ENCODE measurements around the gene FRMPD4. TPM values are rescaled to one million over a fixed set of nuclear protein-coding genes. Genes with fewer than 3 reads are reported as not detected.

Gene FRMPD4
- not detected for total RNA-seq
- not detected for total RNA-seq (2013)

DNA sequence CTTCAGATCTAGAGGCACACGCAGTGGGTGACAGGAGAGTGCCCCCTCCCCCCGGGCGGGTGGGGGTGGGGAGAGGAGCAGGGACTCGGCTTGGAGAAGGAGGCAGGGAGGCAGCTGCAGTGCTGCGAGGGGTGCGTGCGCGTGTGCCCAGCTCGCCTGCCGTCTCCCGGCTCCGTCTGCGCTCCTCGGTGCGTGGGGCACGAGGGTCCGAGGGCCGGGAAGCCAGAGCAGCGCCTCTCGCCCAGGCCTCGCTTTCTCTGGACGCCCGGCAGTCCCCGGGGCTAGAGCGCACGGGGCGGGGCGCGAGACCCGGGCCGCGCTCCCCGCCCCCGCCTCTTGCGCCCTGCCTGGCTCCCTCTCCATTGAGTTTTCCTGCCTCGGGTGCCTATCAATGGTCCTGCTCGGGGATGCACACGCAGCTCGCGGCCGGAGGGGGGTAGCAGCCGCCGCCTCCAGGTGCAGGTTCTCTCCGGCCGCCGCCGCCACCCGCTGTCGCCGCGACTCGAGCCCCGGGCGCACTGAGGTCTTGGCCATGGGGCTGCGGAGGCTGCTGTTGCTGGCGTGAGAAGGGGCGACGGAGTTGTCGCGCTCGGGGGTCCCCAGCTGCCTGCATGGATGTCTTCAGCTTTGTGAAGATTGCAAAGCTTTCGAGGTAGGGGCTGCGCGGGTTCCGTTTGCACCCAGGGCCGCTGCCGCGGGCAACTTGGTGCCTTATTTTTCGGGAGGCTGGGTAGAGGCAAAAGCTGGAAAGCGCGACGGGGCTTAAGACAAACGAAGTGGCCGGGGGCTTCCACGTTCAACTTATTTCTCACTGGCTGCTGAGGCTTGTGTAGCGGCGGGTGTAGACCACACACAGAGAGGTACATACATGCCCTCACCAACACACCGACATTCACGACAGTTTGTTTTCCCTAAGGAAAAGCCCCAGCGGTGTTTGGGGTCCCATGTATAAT lies at the start of gene FRMPD4:
Gene FRMPD4 (plus strand): TSS at position 113 of the 953 bp plus-strand sequence. CDS start 499 bp downstream, at position 612.
- Histone ChIP-seq H3K36me3 (ENCODE audit: control insufficient read depth, insufficient read depth, low read length) (no peaks in the 10 kb centered on the region), H3K27me3 (ENCODE audit: control insufficient read depth, insufficient read depth, low read length) (no peaks in the 10 kb centered on the region), H3K9me3 (ENCODE audit: control insufficient read depth, insufficient read depth, low read length) (no peaks in the 10 kb centered on the region), H3K27ac (ENCODE audit: low read length) (no peak within 1 kb of the TSS), H3K4me3 (ENCODE audit: low read length) (no peak within 1 kb of the TSS), H3K4me1 (ENCODE audit: control insufficient read depth, insufficient read depth, low read length) (no peaks in the 10 kb centered on the region)
- H3K27me3 Mint-ChIP-seq (ENCODE audit: low read depth in 2 of 2) = peaks cover 7% of the 10 kb centered on the region in 2 donors
- H3K36me3 Mint-ChIP-seq = no peaks in the 10 kb centered on the region
- H3K27ac Mint-ChIP-seq = no peak within 1 kb of the TSS
- DNase-seq = no peak
- no peaks in the 10 kb centered on the region for H3K4me1 Mint-ChIP-seq
- H3K9me3 Mint-ChIP-seq = no peaks in the 10 kb centered on the region
- no peak for ATAC-seq
- intact Hi-C loops (cut with micrococcal nuclease) = no loop called here
- TF ChIP-seq, protein P1, sequence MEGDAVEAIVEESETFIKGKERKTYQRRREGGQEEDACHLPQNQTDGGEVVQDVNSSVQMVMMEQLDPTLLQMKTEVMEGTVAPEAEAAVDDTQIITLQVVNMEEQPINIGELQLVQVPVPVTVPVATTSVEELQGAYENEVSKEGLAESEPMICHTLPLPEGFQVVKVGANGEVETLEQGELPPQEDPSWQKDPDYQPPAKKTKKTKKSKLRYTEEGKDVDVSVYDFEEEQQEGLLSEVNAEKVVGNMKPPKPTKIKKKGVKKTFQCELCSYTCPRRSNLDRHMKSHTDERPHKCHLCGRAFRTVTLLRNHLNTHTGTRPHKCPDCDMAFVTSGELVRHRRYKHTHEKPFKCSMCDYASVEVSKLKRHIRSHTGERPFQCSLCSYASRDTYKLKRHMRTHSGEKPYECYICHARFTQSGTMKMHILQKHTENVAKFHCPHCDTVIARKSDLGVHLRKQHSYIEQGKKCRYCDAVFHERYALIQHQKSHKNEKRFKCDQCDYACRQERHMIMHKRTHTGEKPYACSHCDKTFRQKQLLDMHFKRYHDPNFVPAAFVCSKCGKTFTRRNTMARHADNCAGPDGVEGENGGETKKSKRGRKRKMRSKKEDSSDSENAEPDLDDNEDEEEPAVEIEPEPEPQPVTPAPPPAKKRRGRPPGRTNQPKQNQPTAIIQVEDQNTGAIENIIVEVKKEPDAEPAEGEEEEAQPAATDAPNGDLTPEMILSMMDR (IDR thresholded peaks at IDR 0.05) = no peak
- 6% methylated on average over 76 of the region's 80 CpGs for WGBS (ENCODE audit: insufficient coverage)
- H3K4me3 Mint-ChIP-seq = no peak within 1 kb of the TSS

DNA sequence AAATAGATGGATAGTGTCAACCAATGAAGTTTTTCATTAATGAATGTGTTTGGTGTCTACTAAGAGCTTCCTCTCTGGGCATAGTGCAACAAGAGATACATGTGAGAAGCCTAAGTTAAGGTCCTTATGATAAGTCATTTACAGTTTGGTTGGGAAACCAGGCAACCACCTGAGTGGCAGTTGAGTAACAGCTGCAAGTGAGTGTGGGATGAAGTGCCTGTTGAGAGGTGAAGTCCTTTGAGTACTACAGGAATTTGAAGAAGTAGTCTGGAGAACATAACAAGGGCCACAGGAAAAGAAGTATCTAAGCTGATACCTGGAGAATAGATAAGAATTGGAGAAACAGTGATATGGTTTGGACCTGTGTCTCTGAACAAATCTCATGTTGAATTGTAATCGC lies 48.5 kb upstream of the FRMPD4 start:
- Histone ChIP-seq H3K4me3 (ENCODE audit: low read length) (no peak overlapping the region), H3K27me3 (ENCODE audit: control insufficient read depth, insufficient read depth, low read length) (no peaks in the 10 kb centered on the region), H3K9me3 (ENCODE audit: control insufficient read depth, insufficient read depth, low read length) (no peaks in the 10 kb centered on the region), H3K27ac (ENCODE audit: low read length) (no peak overlapping the region), H3K4me1 (ENCODE audit: control insufficient read depth, insufficient read depth, low read length) (no peaks in the 10 kb centered on the region), H3K36me3 (ENCODE audit: control insufficient read depth, insufficient read depth, low read length) (no peaks in the 10 kb centered on the region)
- DNase-seq (no peak), ATAC-seq (no peak)
- H3K27me3 Mint-ChIP-seq (ENCODE audit: low read depth in 2 of 2) = peaks cover 0 to 3% of the 10 kb centered on the region in 2 donors
- H3K36me3 Mint-ChIP-seq = no peaks in the 10 kb centered on the region
- no peak overlapping the region for H3K27ac Mint-ChIP-seq
- H3K4me3 Mint-ChIP-seq = no peak overlapping the region
- WGBS (ENCODE audit: insufficient coverage) = 83% methylated on average over 1 of the region's 1 CpG
- H3K4me1 Mint-ChIP-seq = no peaks in the 10 kb centered on the region
- intact Hi-C loops (cut with micrococcal nuclease) = no loop called here
- TF ChIP-seq, protein P1 (IDR thresholded peaks at IDR 0.05) = no peak
- H3K9me3 Mint-ChIP-seq = peaks cover 3 to 5% of the 10 kb centered on the region in 2 donors

DNA sequence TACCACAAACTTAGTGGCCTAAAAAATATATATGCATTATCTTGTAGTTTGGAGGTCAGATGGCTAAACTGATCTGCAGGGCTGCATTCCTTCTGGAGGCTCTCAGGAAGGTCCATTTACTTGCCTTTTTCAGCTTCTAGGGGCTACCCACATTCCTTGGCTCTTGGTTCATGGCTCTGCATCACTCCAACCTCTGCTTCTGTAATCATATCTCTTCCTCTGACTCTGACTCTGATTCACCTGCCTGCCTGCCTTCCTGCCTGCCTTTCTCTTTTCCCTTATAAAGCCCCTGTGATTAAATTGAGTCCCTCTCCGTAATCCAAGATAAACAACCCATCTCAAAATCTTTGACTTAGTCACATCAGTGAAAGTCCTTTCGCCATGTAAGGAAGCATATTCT lies 25.0 kb upstream of the FRMPD4 start:
- WGBS (ENCODE audit: insufficient coverage) = no CpG with 5 or more reads among the region's 2 CpGs
- TF ChIP-seq, protein P1 (IDR thresholded peaks at IDR 0.05) = no peak
- H3K4me3 Mint-ChIP-seq = no peak overlapping the region

More for the DNA sequence above, 25.0 kb upstream of the FRMPD4 start:
- no peaks in the 10 kb centered on the region for H3K36me3 Mint-ChIP-seq
- Histone ChIP-seq H3K27ac (ENCODE audit: low read length) (no peak overlapping the region), H3K4me3 (ENCODE audit: low read length) (no peak overlapping the region), H3K27me3 (ENCODE audit: control insufficient read depth, insufficient read depth, low read length) (no peaks in the 10 kb centered on the region), H3K4me1 (ENCODE audit: control insufficient read depth, insufficient read depth, low read length) (no peaks in the 10 kb centered on the region), H3K36me3 (ENCODE audit: control insufficient read depth, insufficient read depth, low read length) (no peaks in the 10 kb centered on the region), H3K9me3 (ENCODE audit: control insufficient read depth, insufficient read depth, low read length) (no peaks in the 10 kb centered on the region)
- H3K27ac Mint-ChIP-seq = no peak overlapping the region
- DNase-seq (no peak), ATAC-seq (no peak)
- peaks cover 0 to 7% of the 10 kb centered on the region in 2 donors for H3K9me3 Mint-ChIP-seq
- intact Hi-C loops (cut with micrococcal nuclease) = no loop called here
- no peaks in the 10 kb centered on the region for H3K4me1 Mint-ChIP-seq
- H3K27me3 Mint-ChIP-seq (ENCODE audit: low read depth in 2 of 2) = no peaks in the 10 kb centered on the region
